Measurements from ENCODE around the gene CTSF. TPM values are rescaled to one million over a fixed set of nuclear protein-coding genes. Genes with fewer than 3 reads are reported as not detected.

The CTSF gene
- total and polyA plus RNA-seq, 2 of the 8 experiments (the other 6 are each of a cell fraction or from before 2014, with no cell fraction given) = 0.58 to 2.3 TPM

DNA sequence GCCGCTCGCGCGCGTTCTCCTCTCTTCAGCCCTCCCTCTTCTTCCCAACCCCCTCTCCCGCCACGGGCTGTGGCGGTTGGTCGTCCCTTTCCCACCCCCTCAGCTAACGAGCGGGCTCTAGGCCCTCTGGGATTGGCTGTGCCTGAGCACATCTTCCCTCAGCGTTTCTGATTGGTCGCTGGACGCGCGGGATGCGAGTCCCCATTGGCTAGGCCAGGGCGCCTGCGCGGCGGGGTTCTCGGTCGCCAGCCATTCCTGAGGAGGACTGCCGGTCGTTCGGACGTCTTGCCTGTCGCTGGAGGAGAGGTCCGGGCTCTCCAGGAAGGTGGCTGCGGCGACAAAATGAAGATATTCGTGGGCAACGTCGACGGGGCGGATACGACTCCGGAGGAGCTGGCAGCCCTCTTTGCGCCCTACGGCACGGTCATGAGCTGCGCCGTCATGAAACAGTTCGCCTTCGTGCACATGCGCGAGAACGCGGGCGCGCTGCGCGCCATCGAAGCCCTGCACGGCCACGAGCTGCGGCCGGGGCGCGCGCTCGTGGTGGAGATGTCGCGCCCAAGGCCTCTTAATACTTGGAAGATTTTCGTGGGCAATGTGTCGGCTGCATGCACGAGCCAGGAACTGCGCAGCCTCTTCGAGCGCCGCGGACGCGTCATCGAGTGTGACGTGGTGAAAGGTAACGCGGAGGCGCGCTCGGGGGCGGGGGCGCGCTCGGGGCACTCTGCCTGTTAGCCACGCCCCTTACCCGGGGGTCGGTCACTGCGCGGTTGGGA lies 48.2 kb upstream of the CTSF start, which contains the start of gene RBM14 (continued):
- peak; percentile 97 for TF ChIP-seq PHF8 (conservative IDR thresholded peaks at IDR 0.05; ENCODE audit: low read depth, low read length)
- TF ChIP-seq ZNF274 (IDR thresholded peaks at IDR 0.05; ENCODE audit: borderline replicate concordance, extremely low read depth, low read length) = no peak
- no peak for TF ChIP-seq CTBP2 (IDR thresholded peaks at IDR 0.05; ENCODE audit: borderline replicate concordance, insufficient read depth, insufficient read length, low read length)
- peak; percentile 47 for TF ChIP-seq SP2 (IDR thresholded peaks at IDR 0.05; ENCODE audit: low read length)
- 0 out of 2 replicates have a peak, but pooled peaks have one; percentile 11 for TF ChIP-seq MAFK (IDR thresholded peaks at IDR 0.05; ENCODE audit: low read depth, low read length)
- TF ChIP-seq, protein P1, sequence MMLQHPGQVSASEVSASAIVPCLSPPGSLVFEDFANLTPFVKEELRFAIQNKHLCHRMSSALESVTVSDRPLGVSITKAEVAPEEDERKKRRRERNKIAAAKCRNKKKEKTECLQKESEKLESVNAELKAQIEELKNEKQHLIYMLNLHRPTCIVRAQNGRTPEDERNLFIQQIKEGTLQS (IDR thresholded peaks at IDR 0.05; ENCODE audit: insufficient read depth, low read depth, low read length) = no peak
- no peak for TF ChIP-seq SRF (IDR thresholded peaks at IDR 0.05; ENCODE audit: low read depth, low read length)
- peak; percentile 96 for TF ChIP-seq TAF7 (optimal IDR thresholded peaks at IDR 0.05; ENCODE audit: borderline replicate concordance, low read depth, low read length)
- peak; percentile 44 for TF ChIP-seq NANOG (IDR thresholded peaks at IDR 0.05; ENCODE audit: insufficient read depth, low read depth, low read length, poor library complexity, severe bottlenecking)
- TF ChIP-seq RNF2 (IDR thresholded peaks at IDR 0.05; ENCODE audit: borderline replicate concordance, low read depth, low read length, missing control alignments, poor library complexity, severe bottlenecking) = no peak
- no peak for TF ChIP-seq CBX8 (IDR thresholded peaks at IDR 0.05; ENCODE audit: borderline replicate concordance, low read depth, low read length)
- TF ChIP-seq BCL11A (IDR thresholded peaks at IDR 0.05; ENCODE audit: low read depth in 2 of 2, low read length in 2 of 2) = no peak
- TF ChIP-seq, protein P2, sequence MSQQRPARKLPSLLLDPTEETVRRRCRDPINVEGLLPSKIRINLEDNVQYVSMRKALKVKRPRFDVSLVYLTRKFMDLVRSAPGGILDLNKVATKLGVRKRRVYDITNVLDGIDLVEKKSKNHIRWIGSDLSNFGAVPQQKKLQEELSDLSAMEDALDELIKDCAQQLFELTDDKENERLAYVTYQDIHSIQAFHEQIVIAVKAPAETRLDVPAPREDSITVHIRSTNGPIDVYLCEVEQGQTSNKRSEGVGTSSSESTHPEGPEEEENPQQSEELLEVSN (IDR thresholded peaks at IDR 0.05) = peak; percentile 80
- TF ChIP-seq TAF1 (IDR thresholded peaks at IDR 0.05; ENCODE audit: low read depth, low read length) = peak; percentile 98
- TF ChIP-seq JUN (IDR thresholded peaks at IDR 0.05; ENCODE audit: low read depth, low read length) = no peak
- TF ChIP-seq SP4 (IDR thresholded peaks at IDR 0.05; ENCODE audit: low read length) = peak; percentile 86; the same call in 1 of the 2 replicates
- peak; percentile 43 for TF ChIP-seq KDM4A (IDR thresholded peaks at IDR 0.05; ENCODE audit: low read depth, low read length, severe bottlenecking)
- no peak for TF ChIP-seq FOSL1 (IDR thresholded peaks at IDR 0.05; ENCODE audit: insufficient read depth, low read depth, low read length)
- no peak for TF ChIP-seq JUND (IDR thresholded peaks at IDR 0.05; ENCODE audit: low read length)
- TF ChIP-seq SIX5 (IDR thresholded peaks at IDR 0.05; ENCODE audit: low read depth, low read length) = no peak

Data from H1 (cell line).